Measurements from ENCODE around the gene FLYWCH2. TPM values are rescaled to one million over a fixed set of nuclear protein-coding genes. Genes with fewer than 3 reads are reported as not detected.

Gene FLYWCH2
- total and polyA plus RNA-seq, 2 of the 8 experiments (the other 6 are each of a cell fraction or from before 2014, with no cell fraction given) = 16.4 to 30.7 TPM

DNA sequence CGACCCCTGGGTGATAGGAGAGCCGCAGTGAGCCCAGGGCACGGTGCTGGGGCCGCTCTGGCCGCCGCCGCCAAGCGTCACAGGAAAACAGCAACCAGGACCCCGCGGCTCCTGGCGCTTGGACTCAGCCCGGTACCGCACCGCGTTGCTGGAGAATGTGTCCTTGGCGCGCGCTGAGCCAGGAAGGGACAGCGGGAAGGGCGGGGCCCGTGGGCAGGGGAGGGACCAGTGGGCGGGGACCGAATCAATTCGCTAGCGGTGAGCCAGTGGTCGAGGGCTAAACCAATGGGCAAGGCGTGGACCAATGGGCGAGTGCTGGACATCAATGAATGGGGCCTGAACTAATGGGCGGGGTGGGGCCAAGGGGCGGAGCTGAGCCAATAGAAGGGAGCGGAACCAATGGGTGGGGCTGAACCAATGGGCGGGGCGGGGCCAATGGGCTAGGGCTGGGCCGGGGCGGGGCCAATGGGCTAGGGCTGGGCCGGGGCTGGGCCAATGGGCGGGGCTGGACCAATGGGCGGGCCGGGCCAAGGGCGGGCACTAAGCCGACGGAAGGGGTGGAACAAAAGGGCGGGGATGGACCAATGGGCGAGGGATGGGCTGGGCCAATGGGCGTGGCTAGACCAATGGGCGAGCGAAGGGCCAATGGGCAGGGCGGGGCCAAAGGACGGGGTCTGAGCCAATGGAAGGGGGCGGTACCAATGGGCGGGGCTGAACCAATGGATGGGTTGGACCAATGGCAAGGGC is 22.4 kb downstream of the FLYWCH2 start:
- no peak overlapping the region for H3K23ac ChIP-seq (ENCODE audit: insufficient read length)
- H2BK20ac ChIP-seq (ENCODE audit: low read length) = no peak overlapping the region
- H4K8ac ChIP-seq (ENCODE audit: extremely low read depth, insufficient read depth, low read length) = no peak overlapping the region
- H3K4ac ChIP-seq (replicated peaks; ENCODE audit: insufficient read length, low read depth, low read length) = no peak overlapping the region
- WGBS, 2 experiments (ENCODE audit: extremely low coverage in 1 of 2, insufficient coverage in 1 of 2, insufficient read length in 1 of 2, insufficient replicate concordance in 2 of 2, low coverage in 1 of 2, low lambda C conversion rate in 2 of 2, missing lambda C conversion rate in 1 of 2) = 1% methylated on average over 17 of the region's 51 CpGs; no CpG with 5 or more reads in 1 of the 2 experiments
- FAIRE-seq = peak; percentile 55
- no peak overlapping the region for H2AFZ ChIP-seq (ENCODE audit: low read length)
- H3K79me2 ChIP-seq (ENCODE audit: control insufficient read depth in 1 of 2, insufficient read depth in 2 of 2, low read length in 2 of 2) = no peaks in the 10 kb centered on the region
- H4K91ac ChIP-seq (replicated peaks; ENCODE audit: insufficient read length, low read length) = no peak overlapping the region
- H4K20me1 ChIP-seq (replicated peaks in 1 of 2; ENCODE audit: control insufficient read depth in 1 of 2, insufficient read depth in 2 of 2, low read length in 2 of 2) = no peaks in the 10 kb centered on the region
- no peak overlapping the region for H4K5ac ChIP-seq (ENCODE audit: insufficient read length, low read depth, low read length)
- H3K23me2 ChIP-seq (ENCODE audit: low read depth, low read length) = peaks cover 4% of the 10 kb centered on the region; the same call in 1 of the 2 replicates
- H3K27me3 ChIP-seq (replicated peaks in 1 of 4; ENCODE audit: control insufficient read depth in 3 of 4, extremely low read depth in 1 of 4, insufficient read depth in 3 of 4, low read length in 3 of 4) = no peaks in the 10 kb centered on the region
- H3K4me2 ChIP-seq (ENCODE audit: insufficient read depth in 1 of 2, low read depth in 2 of 2, low read length in 2 of 2) = peak overlapping the region; percentile 58 to 89
- CTCF ChIA-PET (ENCODE audit: partially characterized antibody) = interaction anchor here (1.0 to 3.6 kb wide), 9 partner anchors 9 to 67 kb away, joined by 3 to 29 read pairs (median 5); partner anchors contain the start of gene FLYWCH2
- DNase-seq (ENCODE audit: low read depth in 1 of 2, low spot score in 2 of 2) = peak; percentile 99 to 100
- H3K79me1 ChIP-seq (ENCODE audit: low read depth, low read length) = no peaks in the 10 kb centered on the region
- no peak overlapping the region for H2AK5ac ChIP-seq (ENCODE audit: low read depth, low read length)
- no peak overlapping the region for H3K18ac ChIP-seq (ENCODE audit: extremely low read depth, low read length)
- H3K9ac ChIP-seq (replicated peaks in 1 of 4; ENCODE audit: extremely low read depth in 1 of 4, low read depth in 3 of 4, low read length in 3 of 4) = peak overlapping the region; percentile 39 to 83 (median 73); a peak in 6 of 7 replicates
- no peak overlapping the region for H2BK120ac ChIP-seq (replicated peaks; ENCODE audit: low read depth, low read length)
- H2BK15ac ChIP-seq (ENCODE audit: low read length) = no peak overlapping the region
- POLR2A ChIA-PET (ENCODE audit: partially characterized antibody) = interaction anchor here (0.6 to 2.6 kb wide), 4 partner anchors 23 to 128 kb away, joined by 3 to 11 read pairs (median 4); partner anchors contain the start of genes ELOB and FLYWCH2
- peaks cover 0 to 2% (median 0%) of the 10 kb centered on the region in 4 experiments; a peak in 2 of 7 replicates for H3K4me1 ChIP-seq (replicated peaks in 1 of 4; ENCODE audit: control insufficient read depth in 3 of 4, insufficient read depth in 4 of 4, low read length in 3 of 4)
- H3K14ac ChIP-seq (ENCODE audit: insufficient read length) = no peak overlapping the region
- no peak overlapping the region for H2BK5ac ChIP-seq (ENCODE audit: low read depth, low read length)
- H3K9me3 ChIP-seq (ENCODE audit: insufficient read depth in 2 of 2, low read depth in 1 of 2, low read length in 1 of 2) = no peaks in the 10 kb centered on the region
- peak overlapping the region; percentile 46 for H3K56ac ChIP-seq (replicated peaks; ENCODE audit: insufficient read length, low read depth, low read length)
- H3K4me3 ChIP-seq (ENCODE audit: extremely low read depth in 1 of 4, insufficient read depth in 2 of 4, low read depth in 3 of 4, low read length in 4 of 4) = peak overlapping the region; percentile 56 to 85 (median 70)
- no peak overlapping the region for H2BK12ac ChIP-seq (ENCODE audit: low read depth, low read length)
- H3K27ac ChIP-seq (ENCODE audit: low read depth, low read length) = peak overlapping the region; percentile 63
- H3K36me3 ChIP-seq (ENCODE audit: control insufficient read depth in 2 of 4, insufficient read depth in 4 of 4, low read length in 3 of 4) = no peaks in the 10 kb centered on the region
- no peak for TF ChIP-seq BCL11A (IDR thresholded peaks at IDR 0.05; ENCODE audit: low read depth in 2 of 2, low read length in 2 of 2)
- no peak for TF ChIP-seq EGR1 (IDR thresholded peaks at IDR 0.05; ENCODE audit: borderline replicate concordance, low read depth, low read length)
- peak; percentile 74 for TF ChIP-seq CHD2 (IDR thresholded peaks at IDR 0.05; ENCODE audit: low read length)
- TF ChIP-seq ATF3 (IDR thresholded peaks at IDR 0.05; ENCODE audit: insufficient read depth, low read depth, low read length) = no peak
- no peak for TF ChIP-seq GABPA (IDR thresholded peaks at IDR 0.05; ENCODE audit: borderline replicate concordance, insufficient read depth, low read length)
- TF ChIP-seq CEBPB (IDR thresholded peaks at IDR 0.05; ENCODE audit: low read depth, low read length) = no peak
- no peak for TF ChIP-seq JUN (IDR thresholded peaks at IDR 0.05; ENCODE audit: low read depth, low read length)
- TF ChIP-seq KDM5A (IDR thresholded peaks at IDR 0.05; ENCODE audit: low read length) = no peak
- peak; percentile 21; the same call in 1 of the 2 replicates for TF ChIP-seq CREB1 (IDR thresholded peaks at IDR 0.05)
- TF ChIP-seq FOSL1 (IDR thresholded peaks at IDR 0.05; ENCODE audit: insufficient read depth, low read depth, low read length) = no peak
- peak; percentile 80 for TF ChIP-seq SP1 (IDR thresholded peaks at IDR 0.05; ENCODE audit: low read depth, low read length)
- TF ChIP-seq, protein P1, sequence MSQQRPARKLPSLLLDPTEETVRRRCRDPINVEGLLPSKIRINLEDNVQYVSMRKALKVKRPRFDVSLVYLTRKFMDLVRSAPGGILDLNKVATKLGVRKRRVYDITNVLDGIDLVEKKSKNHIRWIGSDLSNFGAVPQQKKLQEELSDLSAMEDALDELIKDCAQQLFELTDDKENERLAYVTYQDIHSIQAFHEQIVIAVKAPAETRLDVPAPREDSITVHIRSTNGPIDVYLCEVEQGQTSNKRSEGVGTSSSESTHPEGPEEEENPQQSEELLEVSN (IDR thresholded peaks at IDR 0.05) = no peak
